MG63 (cell line): ENCODE results near the gene EXOC3L1. TPM values are rescaled to one million over a fixed set of nuclear protein-coding genes. Genes with fewer than 3 reads are reported as not detected.

Experiments
- DNase-seq: peaks from one replicate; pipeline ENCODE4 v3.0.0-alpha.2; 2020
- H3K27me3 ChIP-seq: fragments of 250-450 bp; sonication (Bioruptor Pico); 2 replicates; pipeline ENCODE4 v1.5.1; 2020; ENCODE audit warnings: mild to moderate bottlenecking, moderate library complexity
- H3K36me3 ChIP-seq: fragments of 250-450 bp; sonication (Bioruptor Pico); 2 replicates; pipeline ENCODE4 v1.5.1; 2020; ENCODE audit warnings: mild to moderate bottlenecking, moderate library complexity
- H3K4me3 ChIP-seq: fragments of 250-450 bp; sonication (Bioruptor Pico); 2 replicates; pipeline ENCODE4 v1.5.1; 2020; ENCODE audit warnings: mild to moderate bottlenecking, moderate library complexity
- H3K9me3 ChIP-seq: fragments of 250-450 bp; sonication (Bioruptor Pico); 2 replicates; pipeline ENCODE4 v1.5.1; 2020; ENCODE audit warnings: mild to moderate bottlenecking, moderate library complexity
- total RNA-seq: library from RNA; depleted of rRNA; stranded (reverse); fragments of >200 nt; shearing (Covaris generic); gene quantifications from 2 replicates; pipeline ENCODE4 v1.2.3, GENCODE V29; 2014; ENCODE audit warnings: low replicate concordance

EXOC3L1 gene
- total RNA-seq, 1 experiment from 2014 or later: not detected

DNA sequence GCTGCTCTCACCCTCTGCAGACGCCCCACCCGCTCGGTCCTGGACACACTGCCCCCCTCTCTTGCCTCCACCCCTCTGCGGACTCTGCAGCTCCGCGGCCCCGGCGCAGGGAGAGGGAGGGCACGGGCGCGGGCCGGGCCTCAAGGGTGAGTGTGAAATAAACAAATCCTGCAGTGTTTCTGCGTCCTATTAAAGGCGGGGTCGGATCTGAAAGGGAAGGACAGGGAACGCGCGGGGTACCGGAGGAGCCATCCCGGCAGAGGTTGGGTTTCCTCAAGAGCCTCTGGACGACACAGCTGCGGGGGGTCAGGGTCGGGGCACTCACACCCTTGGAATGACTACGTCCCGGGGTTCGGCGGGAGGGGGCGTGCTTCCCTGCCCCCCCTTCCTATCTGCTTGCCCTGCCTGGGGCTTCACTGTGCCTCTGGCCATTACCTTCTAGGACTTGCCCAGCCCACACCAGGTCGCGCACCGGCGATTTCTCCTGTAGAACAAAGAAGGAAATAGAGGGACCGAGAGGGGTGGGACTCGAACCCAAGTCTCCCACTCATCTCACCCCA, 25.9 kb downstream of the EXOC3L1 start:
- no peak for DNase-seq
- Histone ChIP-seq H3K4me3 (no peak overlapping the region), H3K27me3 (no peaks in the 10 kb centered on the region), H3K9me3 (no peaks in the 10 kb centered on the region), H3K36me3 (no peaks in the 10 kb centered on the region)

DNA sequence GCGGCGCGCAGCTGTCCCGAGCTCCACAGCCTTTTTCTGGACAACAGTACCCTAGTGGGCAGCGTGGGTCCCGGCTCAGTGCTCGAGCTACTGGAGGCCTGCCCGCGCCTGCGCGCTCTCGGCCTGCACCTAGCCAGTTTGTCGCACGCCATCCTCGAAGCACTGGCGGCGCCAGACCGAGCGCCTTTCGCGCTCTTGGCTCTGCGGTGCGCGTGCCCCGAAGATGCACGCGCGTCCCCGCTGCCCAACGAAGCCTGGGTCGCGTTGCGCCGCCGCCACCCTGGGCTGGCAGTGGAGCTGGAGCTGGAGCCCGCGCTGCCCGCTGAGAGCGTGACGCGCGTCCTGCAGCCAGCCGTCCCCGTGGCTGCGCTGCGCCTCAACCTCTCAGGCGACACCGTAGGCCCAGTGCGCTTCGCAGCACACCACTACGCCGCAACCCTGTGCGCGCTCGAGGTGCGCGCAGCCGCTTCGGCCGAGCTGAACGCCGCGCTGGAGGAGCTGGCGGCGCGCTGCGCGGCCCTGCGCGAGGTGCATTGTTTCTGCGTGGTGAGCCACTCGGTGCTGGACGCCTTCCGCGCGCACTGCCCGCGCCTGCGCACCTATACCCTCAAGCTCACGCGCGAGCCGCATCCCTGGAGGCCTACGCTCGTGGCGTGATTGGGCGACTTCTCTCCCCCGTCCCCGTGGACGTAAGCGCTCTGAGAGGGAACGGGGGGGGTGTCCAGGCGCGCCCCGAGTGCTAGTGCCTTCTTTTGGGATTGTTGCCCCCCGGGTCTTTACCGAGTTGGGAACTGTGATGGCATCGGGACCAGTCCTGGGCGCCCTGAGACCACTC, 26.6 kb downstream of the EXOC3L1 start:
- H3K36me3 ChIP-seq: no peaks in the 10 kb centered on the region
- no peaks in the 10 kb centered on the region for H3K9me3 ChIP-seq
- no peak overlapping the region for H3K4me3 ChIP-seq
- no peak for DNase-seq
- no peaks in the 10 kb centered on the region for H3K27me3 ChIP-seq

DNA sequence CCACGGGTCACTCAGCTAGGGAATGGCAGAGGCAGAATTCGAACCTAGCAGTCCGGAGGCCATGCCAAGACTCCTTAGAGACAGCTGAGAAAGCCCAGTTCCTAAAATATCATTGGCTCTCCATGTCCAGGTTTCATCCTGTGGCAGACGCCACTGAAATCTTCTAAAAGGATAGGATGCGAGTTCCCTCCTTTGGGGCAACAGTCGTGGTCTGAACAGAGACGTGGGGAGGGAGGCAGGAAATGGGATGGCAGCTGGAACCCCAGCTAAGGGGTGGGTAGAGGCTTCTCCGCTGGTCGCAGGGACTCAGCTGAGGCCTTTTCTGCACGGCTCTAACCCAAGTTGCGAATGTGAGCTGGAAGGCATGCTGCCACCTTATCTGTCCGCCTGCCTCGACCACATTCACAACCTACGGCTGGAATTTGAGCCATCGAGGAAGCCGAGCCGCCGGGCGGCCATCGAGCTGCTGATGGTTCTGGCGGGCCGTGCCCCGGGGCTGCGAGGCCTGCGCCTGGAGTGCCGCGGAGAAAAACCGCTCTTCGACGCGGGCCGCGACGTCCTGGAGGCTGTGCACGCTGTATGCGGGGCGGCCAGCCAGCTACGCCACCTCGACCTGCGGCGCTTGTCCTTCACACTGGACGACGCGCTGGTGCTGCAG, 27.3 kb downstream of the EXOC3L1 start:
- no peaks in the 10 kb centered on the region for H3K9me3 ChIP-seq
- no peaks in the 10 kb centered on the region for H3K36me3 ChIP-seq
- H3K4me3 ChIP-seq: no peak overlapping the region
- no peak for DNase-seq
- H3K27me3 ChIP-seq: no peaks in the 10 kb centered on the region

DNA sequence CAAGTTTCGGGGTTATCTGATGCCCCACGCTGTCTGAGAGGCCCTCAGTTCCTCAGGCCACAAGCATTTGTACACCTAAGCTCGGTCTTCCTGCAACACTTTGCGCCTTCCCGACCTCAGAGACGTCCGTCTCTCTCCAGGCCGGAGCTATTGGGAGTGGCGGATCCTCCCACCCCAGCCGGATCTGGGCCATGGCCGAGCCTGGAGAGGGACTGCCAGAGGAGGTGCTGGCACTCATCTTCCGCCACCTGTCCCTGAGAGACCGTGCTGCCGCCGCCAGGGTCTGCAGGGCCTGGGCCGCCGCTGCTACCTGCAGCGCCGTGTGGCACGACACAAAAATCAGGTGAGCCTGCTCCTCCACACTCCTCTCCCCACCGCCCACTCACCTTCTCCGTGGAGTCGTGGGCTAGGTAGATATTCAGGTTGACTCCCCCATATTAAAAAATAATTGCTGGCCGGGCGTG, 28.3 kb downstream of the EXOC3L1 start:
- H3K4me3 ChIP-seq: no peak overlapping the region
- DNase-seq: no peak

DNA sequence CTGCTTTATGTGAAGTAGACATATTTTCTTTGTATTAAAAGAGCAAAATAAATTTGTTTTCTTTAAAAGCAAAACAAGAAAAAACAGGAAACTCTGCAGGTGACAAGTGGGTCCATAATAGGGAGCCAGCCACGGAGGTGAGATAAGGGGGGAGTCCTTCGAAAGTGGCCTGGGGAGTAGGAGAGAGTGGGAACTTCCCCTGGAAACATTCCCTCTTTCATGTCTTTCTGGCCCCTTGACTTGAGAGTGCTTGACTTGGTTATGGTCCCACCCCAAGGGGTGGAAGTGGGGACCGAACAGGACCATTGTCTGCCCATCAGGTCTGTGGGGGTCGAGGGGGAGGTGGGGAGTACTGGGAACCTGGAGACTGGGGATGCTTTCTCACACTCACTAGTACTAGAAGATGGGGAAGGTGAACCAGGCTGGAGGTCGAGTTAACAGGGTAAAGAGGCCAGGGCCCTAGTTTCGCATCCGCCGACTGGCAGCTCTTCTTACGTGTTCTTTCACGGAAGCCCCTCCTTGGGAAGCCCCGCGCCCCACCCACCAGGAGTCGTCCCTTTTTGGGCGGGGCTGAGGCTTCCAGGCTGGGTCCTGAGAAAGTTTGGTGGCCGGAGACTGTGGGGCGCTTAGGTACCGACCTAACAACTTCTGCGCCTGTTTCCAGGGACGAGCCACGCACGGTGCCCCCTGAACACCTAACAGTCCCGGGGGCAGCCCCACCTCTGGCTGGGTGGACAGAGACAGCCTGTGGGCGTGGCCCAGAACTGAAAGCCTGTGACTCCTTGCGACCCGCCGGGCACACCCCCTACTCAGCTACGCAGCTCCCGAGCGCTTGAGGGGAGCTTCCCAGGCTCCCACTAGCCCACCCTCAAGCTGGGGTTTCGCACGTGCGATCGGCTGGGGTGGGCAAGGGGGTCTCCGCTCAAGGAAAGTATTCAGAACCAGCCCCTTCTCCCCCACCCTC, 31.0 kb downstream of the EXOC3L1 start:
- Histone ChIP-seq H3K36me3 (no peaks in the 10 kb centered on the region), H3K27me3 (no peaks in the 10 kb centered on the region), H3K4me3 (peak overlapping the region; percentile 79), H3K9me3 (no peaks in the 10 kb centered on the region)
- DNase-seq: peak; percentile 24

More for the DNA sequence above, 28.3 kb downstream of the EXOC3L1 start:
- H3K9me3 ChIP-seq: no peaks in the 10 kb centered on the region
- no peaks in the 10 kb centered on the region for H3K27me3 ChIP-seq
- H3K36me3 ChIP-seq: no peaks in the 10 kb centered on the region

DNA sequence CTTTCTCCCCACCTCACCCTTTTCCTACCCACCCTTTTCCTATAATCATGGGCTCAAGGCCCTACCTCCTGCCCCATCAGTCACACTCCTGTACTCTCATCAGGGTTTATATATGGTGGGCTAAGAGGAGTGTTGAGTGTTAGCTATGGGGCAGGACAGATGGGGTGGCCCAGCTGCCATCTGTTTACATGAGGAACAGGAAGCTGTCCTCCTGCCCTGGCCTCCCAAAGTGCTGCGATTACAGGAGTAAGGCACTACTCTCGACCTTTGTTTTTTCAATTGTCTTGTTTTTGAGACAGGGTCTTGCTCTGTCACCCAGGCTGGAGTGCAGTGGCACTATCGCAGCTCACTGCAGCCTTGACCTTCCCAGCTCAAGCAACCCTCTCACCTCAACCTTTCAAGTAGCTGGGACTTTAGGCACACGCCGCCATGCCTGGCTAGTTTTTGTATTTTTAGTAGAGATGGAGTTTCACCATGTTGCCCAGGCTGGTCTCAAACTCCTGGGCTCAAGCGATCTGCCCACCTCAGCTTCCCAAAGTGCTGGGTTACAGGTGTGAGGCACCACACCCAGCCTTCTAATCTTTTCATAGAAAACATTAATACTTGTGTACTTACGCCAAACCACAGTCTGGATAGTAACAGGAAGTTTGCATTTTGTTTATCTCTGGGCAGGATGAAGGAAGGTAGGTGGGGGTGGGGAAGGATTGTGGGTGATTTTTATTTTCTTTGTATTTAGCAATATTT, 31.9 kb downstream of the EXOC3L1 start:
- Histone ChIP-seq H3K9me3 (no peaks in the 10 kb centered on the region), H3K4me3 (no peak overlapping the region), H3K36me3 (no peaks in the 10 kb centered on the region), H3K27me3 (no peaks in the 10 kb centered on the region)
- DNase-seq: no peak

DNA sequence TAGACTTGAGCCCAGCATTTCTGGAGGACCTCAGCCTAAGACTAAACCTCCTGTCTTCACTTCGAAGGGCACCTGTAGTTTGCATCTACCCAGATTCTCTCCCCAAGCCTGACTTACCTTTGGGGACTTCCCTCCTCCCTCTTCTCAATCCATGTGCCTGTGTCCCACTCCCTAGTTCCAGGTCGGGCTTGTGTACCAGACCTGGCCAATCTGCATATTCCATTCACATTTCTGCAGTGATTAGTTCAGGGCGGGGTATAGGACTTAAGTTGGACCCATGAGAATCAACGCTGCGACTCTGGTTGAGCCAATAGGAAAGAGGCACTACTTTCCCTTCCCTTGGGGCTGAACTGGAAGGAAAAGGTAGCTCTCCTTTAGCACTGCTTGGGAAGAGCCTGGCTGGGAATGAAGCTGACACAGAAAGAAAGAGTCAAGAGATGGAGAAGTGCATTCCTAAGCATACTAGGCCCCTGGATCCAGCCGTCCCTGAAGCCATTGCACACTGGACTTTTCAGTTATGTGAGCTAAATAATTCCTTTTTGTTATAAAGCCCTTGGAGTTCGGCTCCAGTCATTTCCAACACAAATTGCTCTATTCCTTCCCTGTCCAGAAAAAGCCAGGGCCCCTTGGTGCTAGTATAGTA, 32.7 kb downstream of the EXOC3L1 start:
- no peak for DNase-seq
- no peaks in the 10 kb centered on the region for H3K36me3 ChIP-seq
- no peaks in the 10 kb centered on the region for H3K9me3 ChIP-seq
- no peak overlapping the region for H3K4me3 ChIP-seq
- H3K27me3 ChIP-seq: no peaks in the 10 kb centered on the region

DNA sequence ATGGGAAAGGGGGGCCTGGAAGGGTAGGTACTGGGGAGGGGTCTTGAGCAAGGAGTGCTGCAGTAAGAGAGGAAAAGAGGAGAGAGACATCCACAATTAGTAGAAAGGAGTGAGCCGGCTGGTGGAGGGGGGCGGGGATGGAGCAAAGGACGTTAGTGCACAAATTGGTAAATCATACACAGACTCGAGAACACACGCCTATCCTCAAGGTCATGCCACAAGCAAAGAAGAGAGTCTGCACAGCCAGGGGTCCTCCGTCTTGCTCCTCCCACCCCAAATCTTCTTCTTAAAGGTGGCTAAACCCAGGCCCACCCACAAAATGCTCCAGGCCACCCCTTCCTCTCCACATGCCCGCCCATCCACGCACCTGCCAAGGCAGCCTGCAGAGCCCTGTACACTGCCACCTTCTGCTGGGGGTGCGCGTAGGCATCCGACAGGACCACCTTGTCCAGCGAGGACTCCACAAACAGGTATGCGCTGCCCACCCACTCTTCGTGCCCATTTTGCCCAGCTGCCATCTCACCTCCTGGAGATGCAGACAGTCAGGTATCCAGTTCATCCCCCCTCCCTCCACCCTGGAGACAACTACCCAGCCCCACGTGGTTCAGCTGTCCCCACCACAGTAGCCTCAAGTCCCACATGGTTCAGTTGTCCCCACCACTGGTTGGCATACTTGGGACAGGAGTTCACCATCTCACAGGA, 33.6 kb downstream of the EXOC3L1 start:
- H3K27me3 ChIP-seq: no peaks in the 10 kb centered on the region
- no peaks in the 10 kb centered on the region for H3K9me3 ChIP-seq
- H3K36me3 ChIP-seq: no peaks in the 10 kb centered on the region
- H3K4me3 ChIP-seq: no peak overlapping the region
- no peak for DNase-seq

DNA sequence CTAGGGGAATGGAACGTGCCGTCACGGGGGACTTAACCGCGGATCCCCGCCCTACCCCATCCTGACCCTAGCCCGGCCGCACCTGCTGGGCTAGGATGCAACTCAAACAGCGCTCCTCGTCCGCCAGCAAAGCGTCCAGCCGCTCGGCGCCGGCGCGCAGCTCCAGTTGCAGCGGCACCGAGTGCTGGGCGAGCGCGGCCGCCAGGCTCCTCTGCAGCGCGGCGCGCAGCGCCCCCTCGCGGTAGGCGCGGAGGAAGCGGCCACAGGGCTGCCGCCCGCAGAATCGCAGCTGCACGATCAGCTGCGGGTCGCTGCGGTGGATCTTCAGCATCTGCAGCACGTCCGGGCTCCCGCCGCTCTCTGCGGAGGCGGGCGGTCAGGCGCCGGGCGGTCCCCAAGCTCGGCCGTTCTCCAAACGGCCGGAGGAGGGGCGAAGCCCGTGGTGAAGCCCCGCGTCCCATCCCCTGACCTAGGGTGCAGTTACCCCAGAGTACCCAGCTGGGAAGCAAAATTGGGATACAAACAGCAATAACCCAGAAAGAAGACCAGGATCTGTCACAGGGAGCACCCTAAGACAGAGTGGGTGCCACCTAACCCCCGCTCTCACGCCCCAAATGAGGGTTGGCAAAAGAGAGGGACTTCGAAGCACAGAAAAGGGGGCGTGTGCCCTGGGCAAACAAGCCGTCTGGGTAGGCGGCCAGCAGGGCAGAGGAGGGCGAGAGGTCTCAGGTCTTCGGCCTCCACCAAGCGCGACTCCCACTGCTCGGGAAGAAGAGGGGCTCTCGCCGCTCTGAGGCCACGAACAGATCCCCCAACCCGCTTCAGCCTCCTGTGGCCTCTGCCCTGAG, 34.4 kb downstream of the EXOC3L1 start:
- Histone ChIP-seq H3K27me3 (no peaks in the 10 kb centered on the region), H3K4me3 (no peak overlapping the region), H3K36me3 (no peaks in the 10 kb centered on the region), H3K9me3 (no peaks in the 10 kb centered on the region)
- DNase-seq: peak; percentile 61

DNA sequence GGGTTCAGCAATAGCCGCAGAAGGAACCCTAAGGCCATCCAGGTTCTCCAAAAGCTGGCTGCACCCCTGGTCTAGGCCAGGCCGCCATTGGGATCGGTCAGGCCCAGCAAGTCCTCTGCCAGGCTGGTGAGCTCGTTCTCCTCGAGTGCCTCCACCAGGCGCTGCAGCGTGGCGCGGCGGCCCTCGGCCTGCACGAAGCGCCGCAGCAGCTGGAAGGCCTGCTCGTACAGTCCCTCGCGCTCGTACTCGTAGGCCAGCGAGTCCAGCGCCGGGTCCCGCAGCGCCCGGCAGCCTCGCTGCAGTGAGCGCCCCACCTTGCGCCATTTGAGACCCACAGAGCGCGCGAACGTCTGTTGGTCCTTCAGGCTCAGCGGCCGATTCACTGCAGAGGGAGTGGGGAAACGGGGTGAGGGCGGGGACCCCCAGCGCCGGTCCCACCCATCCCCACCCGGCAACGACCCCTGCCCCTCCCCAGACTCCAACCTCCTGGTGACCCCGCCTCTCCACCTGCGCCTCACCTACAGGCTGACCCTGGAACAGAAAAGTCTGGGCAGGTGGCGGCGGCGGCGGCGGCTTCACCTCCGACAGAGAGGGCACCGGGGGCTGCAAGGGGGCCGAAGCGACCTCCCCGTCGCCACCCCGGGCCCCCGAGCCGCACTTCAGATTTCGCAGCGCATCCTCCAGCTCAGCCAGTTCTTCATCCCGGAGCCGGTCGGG, 35.2 kb downstream of the EXOC3L1 start:
- no peaks in the 10 kb centered on the region for H3K36me3 ChIP-seq
- H3K4me3 ChIP-seq: no peak overlapping the region
- DNase-seq: no peak
- H3K9me3 ChIP-seq: no peaks in the 10 kb centered on the region
- H3K27me3 ChIP-seq: no peaks in the 10 kb centered on the region

DNA sequence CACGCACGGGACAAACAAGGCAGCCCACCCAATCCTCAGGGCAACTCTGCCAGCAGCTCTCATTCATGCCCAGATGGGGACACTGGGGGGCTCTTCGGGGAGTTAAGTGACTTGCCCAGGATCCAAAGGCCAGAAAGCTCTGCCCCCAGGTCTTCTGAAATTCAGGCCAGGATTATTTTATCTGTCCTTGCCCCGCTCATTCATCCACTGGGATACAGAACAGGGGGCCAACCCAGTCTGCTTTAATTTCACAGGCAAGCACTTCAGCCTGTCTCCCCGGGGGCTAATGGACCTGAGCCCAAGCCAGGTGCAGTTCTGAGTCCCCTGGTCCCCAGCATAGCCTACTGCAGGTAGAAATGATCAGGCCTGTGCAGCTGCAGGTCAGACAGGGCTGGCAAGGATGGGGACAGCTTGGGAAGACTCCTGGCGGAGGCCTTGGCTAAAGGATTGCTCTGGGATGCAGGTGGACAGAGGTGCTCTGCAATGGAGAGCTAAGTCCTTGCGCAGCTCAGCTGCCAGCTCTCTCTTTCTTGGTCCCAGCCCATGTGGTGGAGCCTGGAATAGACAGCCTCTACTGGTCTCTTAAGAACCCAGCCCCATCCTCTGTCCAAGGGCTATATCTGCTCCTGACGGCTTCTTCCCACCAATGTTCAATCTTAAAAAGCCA, 38.4 kb downstream of the EXOC3L1 start:
- Histone ChIP-seq H3K36me3 (peaks cover 4% of the 10 kb centered on the region), H3K4me3 (peak overlapping the region; percentile 67), H3K27me3 (no peaks in the 10 kb centered on the region), H3K9me3 (no peaks in the 10 kb centered on the region)
- DNase-seq: no peak

DNA sequence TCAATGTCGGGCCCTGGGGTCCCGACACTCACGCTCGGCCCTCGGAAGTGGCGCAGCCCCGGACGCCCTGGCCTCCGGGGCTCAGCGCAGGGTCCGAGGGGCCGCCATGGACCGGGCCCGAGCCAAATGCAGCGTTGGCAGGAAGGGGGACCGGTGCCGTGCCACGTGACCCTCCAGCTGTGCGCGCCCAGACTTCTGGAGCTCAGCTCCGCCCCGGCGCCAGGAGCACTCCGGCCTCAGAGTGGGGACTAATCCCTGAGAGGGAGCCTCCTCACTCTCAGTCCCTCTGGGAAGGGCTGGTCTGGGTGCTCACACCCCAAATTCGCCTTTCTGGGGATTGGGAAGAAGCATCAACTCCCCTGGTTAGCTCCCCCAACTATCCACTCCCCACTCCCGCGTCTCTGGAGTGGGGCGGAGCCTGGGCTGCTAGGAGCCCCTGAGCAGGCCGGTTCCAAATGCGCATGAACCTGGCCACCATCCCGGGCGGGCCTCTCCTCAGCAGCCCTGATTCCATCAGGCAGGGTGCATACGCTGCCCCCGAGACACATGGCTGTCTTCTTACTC, 39.0 kb downstream of the EXOC3L1 start, which contains the start of gene B3GNT9:
B3GNT9 (minus strand) TSS at position 166 of the 564 bp plus-strand sequence. CDS start 513 bp downstream, outside the sequence.
- Histone ChIP-seq H3K4me3 (peak within 1 kb of the TSS; percentile 67), H3K27me3 (no peaks in the 10 kb centered on the region), H3K9me3 (no peaks in the 10 kb centered on the region), H3K36me3 (peaks cover 4% of the 10 kb centered on the region)
- peak; percentile 79 for DNase-seq
